Right lobe of liver (tissue), 4 donors: ENCODE results near the gene PET100.

Experiments used
- POLR2A ChIP-seq: fragments of 450-650 bp; IDR thresholded peaks from one replicate; pipeline ENCODE4 v1.6.1; 2017; ENCODE audit warnings: antibody characterized with exemption, mild to moderate bottlenecking
- TF ChIP-seq, protein P1 (sequence below), 4 donors: fragments of 200-600 bp in 3 of 4; fragments of 450-650 bp in 1 of 4; IDR thresholded peaks; one replicate each; pipeline versions ENCODE4 v1.5.1 to v1.8.0; 2016 to 2022; ENCODE audit warnings: antibody characterized with exemption in 4 of 4, mild to moderate bottlenecking in 2 of 4
- donor health status: DM: no; HTN: no; CAD: no.
- donor health status: DM: no; HTN: no; CAD: no.
- donor health status: DM: no; HTN: yes; CAD: no.

DNA sequence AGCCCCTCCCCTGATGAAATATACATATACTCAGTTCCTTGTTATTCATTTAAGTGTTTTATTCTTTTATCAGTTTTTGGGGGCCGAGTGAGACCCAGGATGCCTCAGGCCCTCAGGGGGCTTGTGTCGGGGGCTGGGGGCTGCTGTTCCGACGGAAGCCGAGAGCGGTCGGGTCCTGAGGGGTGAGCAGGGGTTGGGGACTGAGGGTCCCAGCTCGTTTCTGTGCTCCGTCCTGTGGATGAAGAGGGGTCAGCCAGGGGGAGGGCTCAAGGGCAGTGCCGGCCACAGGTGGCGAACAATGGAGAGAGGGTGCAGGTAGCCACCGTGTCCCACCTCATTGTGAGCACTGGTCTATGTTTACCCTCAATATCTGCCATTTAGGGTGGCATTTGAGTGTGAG is 2.0 kb downstream of the PET100 start:
- TF ChIP-seq, protein P1, sequence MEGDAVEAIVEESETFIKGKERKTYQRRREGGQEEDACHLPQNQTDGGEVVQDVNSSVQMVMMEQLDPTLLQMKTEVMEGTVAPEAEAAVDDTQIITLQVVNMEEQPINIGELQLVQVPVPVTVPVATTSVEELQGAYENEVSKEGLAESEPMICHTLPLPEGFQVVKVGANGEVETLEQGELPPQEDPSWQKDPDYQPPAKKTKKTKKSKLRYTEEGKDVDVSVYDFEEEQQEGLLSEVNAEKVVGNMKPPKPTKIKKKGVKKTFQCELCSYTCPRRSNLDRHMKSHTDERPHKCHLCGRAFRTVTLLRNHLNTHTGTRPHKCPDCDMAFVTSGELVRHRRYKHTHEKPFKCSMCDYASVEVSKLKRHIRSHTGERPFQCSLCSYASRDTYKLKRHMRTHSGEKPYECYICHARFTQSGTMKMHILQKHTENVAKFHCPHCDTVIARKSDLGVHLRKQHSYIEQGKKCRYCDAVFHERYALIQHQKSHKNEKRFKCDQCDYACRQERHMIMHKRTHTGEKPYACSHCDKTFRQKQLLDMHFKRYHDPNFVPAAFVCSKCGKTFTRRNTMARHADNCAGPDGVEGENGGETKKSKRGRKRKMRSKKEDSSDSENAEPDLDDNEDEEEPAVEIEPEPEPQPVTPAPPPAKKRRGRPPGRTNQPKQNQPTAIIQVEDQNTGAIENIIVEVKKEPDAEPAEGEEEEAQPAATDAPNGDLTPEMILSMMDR (IDR thresholded peaks at IDR 0.05) = no peak
- no peak for TF ChIP-seq POLR2A
